Body of pancreas (tissue), 4 donors: ENCODE results near the gene CHP2.

ENCODE experiments used
- POLR2A ChIP-seq, 3 donors: fragments of 450-650 bp; IDR thresholded peaks; one replicate each; pipeline ENCODE4 v1.6.1; 2016; ENCODE audit warnings: antibody characterized with exemption in 3 of 3, mild to moderate bottlenecking in 2 of 3
- TF ChIP-seq, protein P1 (sequence below), 7 experiments: fragments of 450-650 bp in 4 of 7; fragments of 200-600 bp in 3 of 7; sonication (generic) in 3 of 7; IDR thresholded peaks; one replicate each; pipeline ENCODE4 v1.5.1; 2016 to 2019; ENCODE audit warnings: antibody characterized with exemption in 7 of 7

GRCh38 chr16:23745263-23745662 lies 9.6 kb upstream of the CHP2 start:
- TF ChIP-seq, protein P1, sequence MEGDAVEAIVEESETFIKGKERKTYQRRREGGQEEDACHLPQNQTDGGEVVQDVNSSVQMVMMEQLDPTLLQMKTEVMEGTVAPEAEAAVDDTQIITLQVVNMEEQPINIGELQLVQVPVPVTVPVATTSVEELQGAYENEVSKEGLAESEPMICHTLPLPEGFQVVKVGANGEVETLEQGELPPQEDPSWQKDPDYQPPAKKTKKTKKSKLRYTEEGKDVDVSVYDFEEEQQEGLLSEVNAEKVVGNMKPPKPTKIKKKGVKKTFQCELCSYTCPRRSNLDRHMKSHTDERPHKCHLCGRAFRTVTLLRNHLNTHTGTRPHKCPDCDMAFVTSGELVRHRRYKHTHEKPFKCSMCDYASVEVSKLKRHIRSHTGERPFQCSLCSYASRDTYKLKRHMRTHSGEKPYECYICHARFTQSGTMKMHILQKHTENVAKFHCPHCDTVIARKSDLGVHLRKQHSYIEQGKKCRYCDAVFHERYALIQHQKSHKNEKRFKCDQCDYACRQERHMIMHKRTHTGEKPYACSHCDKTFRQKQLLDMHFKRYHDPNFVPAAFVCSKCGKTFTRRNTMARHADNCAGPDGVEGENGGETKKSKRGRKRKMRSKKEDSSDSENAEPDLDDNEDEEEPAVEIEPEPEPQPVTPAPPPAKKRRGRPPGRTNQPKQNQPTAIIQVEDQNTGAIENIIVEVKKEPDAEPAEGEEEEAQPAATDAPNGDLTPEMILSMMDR (IDR thresholded peaks at IDR 0.05) = no peak
- no peak for TF ChIP-seq POLR2A (IDR thresholded peaks at IDR 0.05)
